DND-41 (cell line): Measurements from ENCODE around the gene ATG9B.

ENCODE experiments used
- ATAC-seq: fragments of 200-7000 bp; cut with Tn5 transposase; 3 replicates; pipeline ENCODE4 v1.9.1; 2021; ENCODE audit warnings: low read depth; ENCODE audit not compliant: insufficient read depth
- DNase-seq: peaks from one replicate; pipeline ENCODE4 v3.0.0-alpha.2; 2020
- H2AFZ ChIP-seq: 2 replicates; pipeline ENCODE4 v1.6.0; 2012; ENCODE audit warnings: low read depth, low read length
- H3K27ac ChIP-seq: 2 replicates; pipeline ENCODE4 v1.5.1; 2012; ENCODE audit warnings: low read length, inconsistent platforms
- H3K27me3 ChIP-seq: fragments of 200-600 bp; sonication (generic); 2 replicates; pipeline ENCODE4 v1.6.0; 2012; ENCODE audit warnings: low read length, mild to moderate bottlenecking, inconsistent platforms; ENCODE audit not compliant: insufficient read depth, poor library complexity
- H3K36me3 ChIP-seq: 2 replicates; pipeline ENCODE4 v1.5.1; 2012; ENCODE audit warnings: low read length, inconsistent platforms; ENCODE audit not compliant: insufficient read depth
- H3K4me1 ChIP-seq: 2 replicates; pipeline ENCODE4 v1.5.1; 2012; ENCODE audit warnings: mild to moderate bottlenecking, low read length; ENCODE audit not compliant: insufficient read depth
- H3K4me2 ChIP-seq: 2 replicates; pipeline ENCODE4 v1.6.0; 2012; ENCODE audit warnings: mild to moderate bottlenecking, moderate library complexity, low read length, inconsistent platforms; ENCODE audit not compliant: insufficient read depth
- H3K4me3 ChIP-seq, 2 experiments: fragments of 200-600 bp in 1 of 2; shearing (Covaris generic) in 1 of 2; 2 replicates each; pipeline ENCODE4 v1.5.1; 2012 to 2016; ENCODE audit warnings: inconsistent platforms in 2 of 2, low read length in 2 of 2, mild to moderate bottlenecking in 2 of 2, low read depth in 1 of 2, moderate library complexity in 1 of 2
- H3K79me2 ChIP-seq: 2 replicates; pipeline ENCODE4 v1.6.0; 2012; ENCODE audit warnings: low read length, inconsistent platforms; ENCODE audit not compliant: insufficient read depth
- H3K9ac ChIP-seq: 2 replicates; pipeline ENCODE4 v1.6.0; 2012; ENCODE audit warnings: low read depth, mild to moderate bottlenecking, inconsistent platforms, low read length, moderate library complexity
- H3K9me3 ChIP-seq: 2 replicates; pipeline ENCODE4 v1.5.1; 2012; ENCODE audit warnings: low read length, moderate library complexity, mild to moderate bottlenecking, inconsistent platforms; ENCODE audit not compliant: insufficient read depth, severe bottlenecking
- H4K20me1 ChIP-seq: 2 replicates; pipeline ENCODE4 v1.6.0; 2012; ENCODE audit warnings: low read length; ENCODE audit not compliant: insufficient read depth
- CTCF ChIP-seq: IDR thresholded peaks from 2 replicates; pipeline ENCODE4 v1.5.1; 2012; ENCODE audit warnings: borderline replicate concordance, low read length, moderate library complexity, mild to moderate bottlenecking; ENCODE audit not compliant: poor library complexity, severe bottlenecking; ENCODE audit errors: extremely low read depth
- EZH2 ChIP-seq: IDR thresholded peaks from 3 replicates; pipeline ENCODE4 v1.6.1; 2012; ENCODE audit warnings: borderline replicate concordance, low read depth, mild to moderate bottlenecking, moderate library complexity, low read length, inconsistent platforms; ENCODE audit not compliant: severe bottlenecking

Gene ATG9B

GRCh38 chr7:150968056-150968733, 56.1 kb downstream of the ATG9B start:
- TF ChIP-seq EZH2 (no peak), CTCF (no peak)
- peaks cover 2% of the 10 kb centered on the region for H3K27me3 ChIP-seq
- H4K20me1 ChIP-seq = peaks cover 19% of the 10 kb centered on the region
- H3K79me2 ChIP-seq = no peaks in the 10 kb centered on the region
- H3K27ac ChIP-seq = no peak overlapping the region
- H3K36me3 ChIP-seq = no peaks in the 10 kb centered on the region
- H3K4me3 ChIP-seq = no peak overlapping the region
- no peaks in the 10 kb centered on the region for H3K9me3 ChIP-seq
- no peak overlapping the region for H3K4me2 ChIP-seq
- no peak for DNase-seq
- no peak overlapping the region for H2AFZ ChIP-seq
- peaks cover 2% of the 10 kb centered on the region; the same call in 1 of the 2 replicates for H3K4me1 ChIP-seq
- no peak overlapping the region for H3K9ac ChIP-seq
- ATAC-seq = no peak

- ATAC-seq (no peak), DNase-seq (no peak)
- H3K79me2 ChIP-seq = no peaks in the 10 kb centered on the region
- peaks cover 15% of the 10 kb centered on the region for H4K20me1 ChIP-seq
- H3K36me3 ChIP-seq = no peaks in the 10 kb centered on the region
- H3K4me2 ChIP-seq = no peak overlapping the region
- no peak overlapping the region for H3K27ac ChIP-seq
- H3K4me1 ChIP-seq = peaks cover 2% of the 10 kb centered on the region; the same call in 1 of the 2 replicates
- TF ChIP-seq CTCF (no peak), EZH2 (no peak)
- H2AFZ ChIP-seq = no peak overlapping the region
- no peak overlapping the region for H3K4me3 ChIP-seq
- H3K27me3 ChIP-seq = peaks cover 2% of the 10 kb centered on the region
- H3K9ac ChIP-seq = no peak overlapping the region
- no peaks in the 10 kb centered on the region for H3K9me3 ChIP-seq
Measured at GRCh38 chr7:150967349-150967748, 56.9 kb downstream of the ATG9B start.

GRCh38 chr7:150966002-150966401, 58.3 kb downstream of the ATG9B start:
- no peak overlapping the region for H3K27ac ChIP-seq
- H3K4me3 ChIP-seq = no peak overlapping the region
- H3K9ac ChIP-seq = no peak overlapping the region
- peaks cover 18% of the 10 kb centered on the region; the same call in 1 of the 2 replicates for H4K20me1 ChIP-seq
- no peaks in the 10 kb centered on the region for H3K36me3 ChIP-seq
- H3K4me1 ChIP-seq = peaks cover 2% of the 10 kb centered on the region; the same call in 1 of the 2 replicates
- H3K4me2 ChIP-seq = no peak overlapping the region
- TF ChIP-seq EZH2 = no peak
- no peak for TF ChIP-seq CTCF
- peaks cover 2% of the 10 kb centered on the region for H3K27me3 ChIP-seq
- ATAC-seq (no peak), DNase-seq (no peak)
- no peak overlapping the region for H2AFZ ChIP-seq
- H3K79me2 ChIP-seq = no peaks in the 10 kb centered on the region
- H3K9me3 ChIP-seq = no peaks in the 10 kb centered on the region
